ENCODE data around the gene CAV2.

Gene CAV2

DNA sequence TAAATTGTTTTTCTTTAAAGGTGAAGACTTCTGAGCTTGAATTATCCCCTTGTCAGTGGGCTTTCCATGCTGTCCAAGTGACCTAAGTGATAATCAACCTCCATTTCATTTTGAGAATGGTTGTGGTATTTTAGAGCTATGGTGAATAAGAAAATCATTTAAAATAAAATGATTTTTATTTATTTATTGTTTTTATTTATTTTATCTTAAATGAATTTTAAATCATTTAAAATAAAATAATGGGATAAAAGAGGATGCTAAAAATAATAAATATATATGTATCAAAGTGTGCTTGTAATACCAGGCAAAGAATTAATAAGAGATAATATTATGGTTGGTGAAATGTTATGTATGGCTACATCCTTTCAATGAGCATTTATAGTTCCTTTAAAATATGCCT, 49.8 kb downstream of the CAV2 start:
- no peak for DNase-seq

DNA sequence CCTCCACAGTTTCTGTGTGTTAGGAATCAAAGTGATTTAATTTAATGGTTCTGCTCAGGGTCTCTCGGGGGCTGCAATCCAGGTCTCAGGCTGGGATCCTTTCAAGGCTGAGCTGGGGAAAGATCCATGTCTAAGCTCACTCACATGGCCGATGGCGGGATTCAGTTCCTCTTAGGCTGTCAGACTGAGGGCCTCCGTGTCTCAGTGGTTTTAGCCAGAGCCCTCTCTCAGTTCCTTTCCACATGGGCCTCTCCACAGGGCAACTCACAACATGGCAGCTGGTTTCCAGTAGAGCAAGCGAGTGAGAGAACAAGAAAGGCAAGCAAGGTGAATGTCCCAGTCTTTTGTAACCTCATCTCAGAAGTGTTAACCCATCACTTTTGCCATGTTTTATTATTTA, 52.2 kb downstream of the CAV2 start:
- DNase-seq, result no peak

DNA sequence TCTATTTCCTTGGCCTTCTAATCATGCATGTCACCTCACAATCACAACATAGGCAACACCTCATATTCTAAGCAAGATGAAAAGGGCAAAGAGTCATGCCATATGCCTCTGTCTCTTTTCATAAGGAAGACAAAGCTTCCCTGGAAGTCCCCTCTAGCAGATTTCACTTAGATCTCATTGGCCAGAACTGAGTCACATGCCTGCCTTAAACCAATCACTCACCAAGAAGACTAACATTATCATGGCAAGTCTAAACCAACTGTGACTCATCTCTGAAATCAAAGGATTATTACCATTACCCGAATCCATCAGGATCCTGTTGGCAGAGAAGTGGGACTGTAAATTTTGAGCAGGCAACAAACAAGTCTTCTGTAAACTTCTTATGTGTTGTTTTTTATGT, 53.1 kb downstream of the CAV2 start:
- DNase-seq, result no peak

GRCh38 chr7:116553168-116553964, 53.8 kb downstream of the CAV2 start:
- DNase-seq, result no peak

- DNase-seq, result no peak
These were observed 54.9 kb downstream of the CAV2 start for GRCh38 chr7:116554436-116554835.

DNA sequence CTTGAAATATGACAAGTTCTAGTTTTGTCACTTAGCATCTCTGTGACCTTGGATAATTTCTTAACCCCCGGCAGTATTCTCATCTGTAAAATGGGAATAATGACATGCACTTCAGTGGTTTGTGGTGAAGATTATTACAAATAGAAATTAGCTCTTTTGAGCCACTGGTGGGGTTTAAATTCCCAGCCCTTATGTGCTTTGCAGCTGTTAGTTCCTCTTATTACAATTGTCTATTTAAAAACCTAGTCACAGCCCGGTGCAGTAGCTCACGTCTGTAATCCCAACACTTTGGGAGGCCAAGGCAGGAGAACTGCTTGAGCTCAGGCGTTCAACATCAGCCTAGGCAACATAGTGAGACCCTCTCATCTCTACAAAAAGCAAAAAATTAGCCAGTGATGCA, 55.4 kb downstream of the CAV2 start:
- no peak for DNase-seq

GRCh38 chr7:116557066-116557585, 57.6 kb downstream of the CAV2 start:
- DNase-seq, result no peak

GRCh38 chr7:116557901-116558300, 58.4 kb downstream of the CAV2 start:
- no peak for DNase-seq

All from stimulated activated CD4-positive, alpha-beta T cell treated with anti-CD3 and anti-CD28 coated beads, Interleukin-1b, Interleukin-23, amount 100 ng/mL, for 48 hours (primary cell).